Placental epithelial cell (primary cell): ENCODE data around the gene RGPD4. TPM values are rescaled to one million over a fixed set of nuclear protein-coding genes. Genes with fewer than 3 reads are reported as not detected.

Experiments
- small RNA-seq: library from RNA; depleted of rRNA; stranded (forward); fragments of <200 nt; gene quantifications from one replicate; pipeline ENCODE3, GENCODE V24; 2012
- total RNA-seq: library from RNA; depleted of rRNA; stranded (reverse); fragments of >200 nt; gene quantifications from 2 replicates; pipeline ENCODE4 v1.2.3, GENCODE V29; 2012

RGPD4 gene
- not detected in 2 replicates for total RNA-seq

DNA sequence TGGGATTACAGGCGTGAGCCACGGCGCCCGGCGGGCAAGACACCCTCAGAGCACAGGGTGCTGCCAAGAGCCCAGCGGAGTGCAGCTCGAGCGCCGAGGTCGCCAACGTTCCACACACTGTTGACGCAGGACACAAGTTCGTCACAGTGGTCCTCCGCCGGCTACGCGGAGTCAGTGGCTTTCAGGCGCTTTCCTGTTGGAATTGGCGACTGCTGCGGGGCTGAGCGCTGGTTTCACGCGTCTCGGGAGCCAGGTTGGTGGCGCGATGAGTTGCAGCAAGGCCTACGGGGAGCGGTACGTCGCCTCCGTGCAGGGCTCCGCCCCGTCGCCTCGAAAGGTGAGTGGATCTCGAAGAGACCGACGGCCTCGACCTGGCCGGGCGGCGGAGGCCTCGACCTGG is at the start of gene RGPD4:
RGPD4 (plus strand) TSS at position 144 of the 400 bp plus-strand sequence; CDS start at position 266, 122 bp downstream.

Small RNAs within 50 kb of the gene (small RNA-seq; reads per million reads assigned to genes)
- not detected for gene AC009963.1
- not detected for gene AC009963.2

Other genes with a start within 250 kb of the RGPD4 start
- gene SLC5A7, start 159.6 kb downstream of the RGPD4 start, total RNA-seq, result not detected in 2 replicates